Activated CD4-positive, alpha-beta T cell treated with anti-CD3 and anti-CD28 coated beads, Interleukin-2, amount 10 ng/mL, durations not matched to agents 24 days and 14 days (primary cell): ENCODE measurements around the gene JMY. TPM values are rescaled to one million over a fixed set of nuclear protein-coding genes. Genes with fewer than 3 reads are reported as not detected.
"Not testable (repeated sequence)": the region's sequence is repeated elsewhere in the genome, so short reads cannot be mapped to it uniquely, and the experiment has no call there.

Experiments
- DNase-seq: peaks from one replicate; pipeline ENCODE4 v3.0.0; 2022
- H3K27ac Mint-ChIP-seq: one replicate; pipeline ENCODE4 v1.8.0; 2022; ENCODE audit warnings: mild to moderate bottlenecking, mixed read lengths
- H3K27me3 Mint-ChIP-seq: one replicate; pipeline ENCODE4 v1.8.0; 2022; ENCODE audit warnings: mixed read lengths
- H3K36me3 Mint-ChIP-seq: one replicate; pipeline ENCODE4 v1.8.0; 2022; ENCODE audit warnings: low read depth, mild to moderate bottlenecking, mixed read lengths
- H3K4me1 Mint-ChIP-seq: one replicate; pipeline ENCODE4 v1.8.0; 2021; ENCODE audit warnings: mixed read lengths
- H3K4me3 Mint-ChIP-seq: one replicate; pipeline ENCODE4 v1.8.0; 2022; ENCODE audit warnings: mild to moderate bottlenecking, moderate library complexity, mixed read lengths
- H3K9me3 Mint-ChIP-seq: one replicate; pipeline ENCODE4 v1.8.0; 2021; ENCODE audit warnings: mixed read lengths
- intact Hi-C: fragments of 100-400 bp; cut with micrococcal nuclease; formaldehyde crosslinking; loops from one replicate; pipeline ENCODE4 v1.15.1; 2023
- total RNA-seq: library from RNA; stranded (reverse); gene quantifications from 2 replicates; pipeline ENCODE4 v1.2.3, GENCODE V29; 2022

Gene JMY
- total RNA-seq, 1 donor from 2014 or later: 5.6 TPM

DNA sequence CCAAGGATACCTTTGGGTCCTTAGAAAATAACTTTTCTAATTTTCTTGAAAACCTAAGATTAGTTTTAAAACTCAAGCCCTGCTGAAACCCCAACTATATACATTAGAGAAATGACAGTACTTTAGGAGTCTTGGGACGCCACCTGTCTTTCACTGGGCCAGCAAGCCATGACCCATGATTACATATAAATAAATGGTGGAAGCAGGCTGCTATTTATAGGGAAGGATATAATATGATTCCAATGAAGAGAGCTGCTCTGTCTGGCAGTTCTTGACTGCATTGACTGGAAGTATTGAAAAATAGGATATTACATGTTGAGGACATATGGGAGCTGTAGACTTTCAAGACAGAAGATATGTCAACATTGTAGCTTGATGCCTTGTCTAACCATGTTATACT is 7.3 kb downstream of the JMY start:
- no peaks in the 10 kb centered on the region for H3K9me3 Mint-ChIP-seq
- H3K4me3 Mint-ChIP-seq: no peak overlapping the region
- peaks cover 23% of the 10 kb centered on the region for H3K4me1 Mint-ChIP-seq
- H3K36me3 Mint-ChIP-seq: peaks cover 1% of the 10 kb centered on the region
- H3K27me3 Mint-ChIP-seq: no peaks in the 10 kb centered on the region
- intact Hi-C loops: no loop called here
- H3K27ac Mint-ChIP-seq: no peak overlapping the region
- DNase-seq: no peak

GRCh38 chr5:79254067-79254466 is 18.1 kb downstream of the JMY start:
- not testable (repeated sequence) for H3K9me3 Mint-ChIP-seq

DNA sequence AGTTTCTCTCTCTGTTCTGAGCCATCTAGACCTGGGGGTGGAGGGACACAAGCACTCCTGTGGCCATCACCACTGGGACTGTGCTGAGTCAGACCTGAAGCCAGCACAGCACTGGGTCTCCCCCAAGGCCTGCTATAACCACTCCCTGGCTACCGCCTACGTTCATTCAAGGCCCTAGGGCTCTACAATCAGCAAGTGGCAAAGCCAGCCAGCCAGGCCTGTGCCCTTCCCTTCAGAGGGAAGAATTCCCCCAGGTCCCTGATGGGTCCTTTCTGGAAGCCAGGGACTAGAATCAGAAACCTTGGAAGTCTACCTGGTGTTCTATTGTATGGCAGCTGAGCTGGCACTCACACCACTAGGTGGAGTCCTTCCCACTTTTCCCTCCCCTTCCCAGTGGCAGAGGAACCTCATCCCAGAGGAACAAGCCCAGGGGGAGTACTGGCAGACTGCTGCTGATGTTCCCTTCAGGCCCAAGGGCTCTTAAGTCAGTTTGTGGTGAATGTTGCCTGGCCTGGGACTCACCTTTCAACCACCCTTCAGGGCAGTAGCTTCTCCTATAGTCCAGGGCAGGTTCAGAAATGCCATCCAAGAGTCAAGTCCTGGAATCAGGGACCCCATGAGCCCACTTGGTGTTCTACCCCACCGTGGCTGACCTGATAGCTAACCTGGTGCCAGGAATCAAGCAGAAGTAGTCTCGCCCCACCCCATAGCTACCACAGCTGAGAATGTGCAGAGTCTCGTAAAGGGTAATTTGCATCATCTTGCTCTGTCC is 20.0 kb downstream of the JMY start:
- Mint-ChIP-seq H3K27ac (peak overlapping the region; percentile 35), H3K36me3 (no peaks in the 10 kb centered on the region), H3K4me3 (no peak overlapping the region), H3K27me3 (no peaks in the 10 kb centered on the region), H3K9me3 (no peaks in the 10 kb centered on the region), H3K4me1 (peaks cover 4% of the 10 kb centered on the region)
- intact Hi-C loops: no loop called here
- no peak for DNase-seq

More at GRCh38 chr5:79254067-79254466, 18.1 kb downstream of the JMY start:
- H3K27me3 Mint-ChIP-seq, H3K36me3 Mint-ChIP-seq, H3K4me1 Mint-ChIP-seq, intact Hi-C loops, DNase-seq, H3K27ac Mint-ChIP-seq, H3K4me3 Mint-ChIP-seq: not testable (repeated sequence)

DNA sequence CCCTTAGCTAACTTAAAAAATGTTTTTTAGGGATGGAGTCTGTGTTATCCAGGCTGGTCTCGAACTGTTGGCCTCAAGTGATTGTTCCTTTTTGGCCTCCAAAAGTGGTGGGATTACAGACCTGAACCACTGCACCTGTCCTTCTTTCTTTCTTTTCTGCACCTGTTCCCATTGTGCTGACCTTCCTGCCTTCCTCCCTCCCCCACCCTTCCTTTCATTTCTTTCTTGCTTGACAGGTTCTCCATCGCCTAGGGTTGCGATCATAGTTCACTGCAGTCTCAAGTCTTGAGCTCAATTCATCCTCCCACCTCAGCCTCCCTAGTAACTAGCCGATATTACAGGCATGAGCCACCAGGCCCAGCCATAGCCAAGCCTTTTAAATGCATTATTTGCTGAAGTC is 20.6 kb downstream of the JMY start:
- intact Hi-C loops: no loop called here
- Mint-ChIP-seq H3K9me3 (no peaks in the 10 kb centered on the region), H3K27me3 (no peaks in the 10 kb centered on the region), H3K27ac (no peak overlapping the region), H3K36me3 (no peaks in the 10 kb centered on the region), H3K4me1 (peaks cover 4% of the 10 kb centered on the region), H3K4me3 (no peak overlapping the region)
- no peak for DNase-seq

- Mint-ChIP-seq H3K4me1 (peaks cover 5% of the 10 kb centered on the region), H3K4me3 (no peak overlapping the region), H3K36me3 (no peaks in the 10 kb centered on the region), H3K27me3 (no peaks in the 10 kb centered on the region), H3K27ac (no peak overlapping the region), H3K9me3 (no peaks in the 10 kb centered on the region)
- DNase-seq: no peak
- intact Hi-C loops: no loop called here
Measured at GRCh38 chr5:79257314-79257713, 21.4 kb downstream of the JMY start.

DNA sequence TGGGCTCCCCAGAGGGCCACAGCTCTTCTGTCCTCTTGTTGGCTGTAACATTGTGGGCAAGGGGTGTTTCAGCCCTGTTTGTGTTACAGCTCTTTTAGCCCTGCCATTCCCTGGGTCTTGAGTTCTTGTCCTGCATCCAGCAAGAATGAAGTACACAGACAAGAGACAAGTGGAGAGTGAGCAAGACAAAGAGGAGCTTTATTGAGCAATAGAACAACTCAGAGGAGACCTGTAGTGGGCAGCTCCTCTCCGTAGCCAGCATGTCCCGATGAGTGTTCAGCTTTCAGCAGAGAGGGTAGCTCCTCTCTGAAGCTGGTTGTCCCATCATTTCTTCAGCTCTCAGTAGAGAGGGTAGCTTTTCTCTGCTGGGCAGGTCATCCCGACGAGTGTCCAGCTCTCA is 22.9 kb downstream of the JMY start:
- Mint-ChIP-seq H3K36me3 (no peaks in the 10 kb centered on the region), H3K27me3 (no peaks in the 10 kb centered on the region), H3K27ac (no peak overlapping the region), H3K4me3 (no peak overlapping the region), H3K4me1 (peaks cover 11% of the 10 kb centered on the region), H3K9me3 (no peaks in the 10 kb centered on the region)
- intact Hi-C loops: no loop called here
- no peak for DNase-seq

GRCh38 chr5:79259383-79259782 is 23.5 kb downstream of the JMY start:
- Mint-ChIP-seq H3K4me1 (peaks cover 11% of the 10 kb centered on the region), H3K27ac (no peak overlapping the region), H3K9me3 (no peaks in the 10 kb centered on the region), H3K36me3 (no peaks in the 10 kb centered on the region), H3K27me3 (no peaks in the 10 kb centered on the region), H3K4me3 (no peak overlapping the region)
- no peak for DNase-seq
- intact Hi-C loops: no loop called here

DNA sequence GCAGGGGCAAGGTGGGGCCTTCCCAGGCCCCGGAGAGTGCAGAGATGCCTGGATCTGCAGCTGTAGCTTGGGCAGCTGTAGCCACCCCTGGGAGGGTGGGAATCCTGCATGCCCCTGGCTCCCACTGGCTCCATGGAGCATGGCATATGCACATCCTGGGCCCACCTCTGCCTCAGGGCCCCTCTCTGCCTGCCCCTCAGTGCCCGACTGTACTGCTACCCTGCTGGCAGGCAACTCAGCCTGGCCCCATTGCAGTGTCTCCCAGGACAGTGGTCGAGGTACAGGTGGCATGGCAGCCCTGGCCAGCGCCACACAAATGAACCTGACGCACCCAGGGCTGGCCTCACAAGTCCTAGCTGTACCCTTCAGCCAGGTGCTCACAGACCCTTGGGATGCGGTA is 23.9 kb downstream of the JMY start:
- Mint-ChIP-seq H3K9me3 (no peaks in the 10 kb centered on the region), H3K4me1 (peaks cover 11% of the 10 kb centered on the region), H3K4me3 (no peak overlapping the region), H3K27ac (no peak overlapping the region), H3K27me3 (no peaks in the 10 kb centered on the region), H3K36me3 (no peaks in the 10 kb centered on the region)
- no peak for DNase-seq
- intact Hi-C loops: no loop called here

- no peaks in the 10 kb centered on the region for H3K27me3 Mint-ChIP-seq
- H3K4me1 Mint-ChIP-seq: peaks cover 8% of the 10 kb centered on the region
- no peaks in the 10 kb centered on the region for H3K36me3 Mint-ChIP-seq
- intact Hi-C loops: no loop called here
- DNase-seq: no peak
- no peaks in the 10 kb centered on the region for H3K9me3 Mint-ChIP-seq
- no peak overlapping the region for H3K4me3 Mint-ChIP-seq
- no peak overlapping the region for H3K27ac Mint-ChIP-seq
Measured at GRCh38 chr5:79261897-79262296, 26.0 kb downstream of the JMY start.

DNA sequence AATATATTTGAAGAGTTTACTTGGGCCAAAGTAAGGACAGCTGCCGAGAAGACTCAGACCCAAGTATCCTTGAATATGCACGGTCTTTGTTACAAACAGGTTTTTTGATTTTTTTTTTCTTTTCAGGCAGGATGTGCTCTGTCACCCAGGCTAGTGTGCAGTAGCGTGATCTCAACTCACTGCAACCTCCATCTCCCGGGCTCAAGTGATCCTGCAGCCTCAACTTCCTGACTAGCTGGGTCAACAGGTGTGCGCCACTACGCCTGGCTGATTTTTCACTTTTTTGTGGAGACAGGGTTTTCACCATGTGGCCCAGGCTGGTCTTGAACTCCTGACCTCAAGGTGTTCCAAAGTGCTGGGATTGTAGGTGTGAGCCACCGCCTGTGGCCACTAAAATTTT is 27.4 kb downstream of the JMY start:
- Mint-ChIP-seq H3K27ac (no peak overlapping the region), H3K4me1 (peaks cover 8% of the 10 kb centered on the region), H3K9me3 (no peaks in the 10 kb centered on the region), H3K4me3 (no peak overlapping the region), H3K27me3 (no peaks in the 10 kb centered on the region), H3K36me3 (no peaks in the 10 kb centered on the region)
- no peak for DNase-seq
- intact Hi-C loops: no loop called here

- intact Hi-C loops: no loop called here
- Mint-ChIP-seq H3K27me3 (no peaks in the 10 kb centered on the region), H3K36me3 (no peaks in the 10 kb centered on the region), H3K4me1 (peaks cover 6% of the 10 kb centered on the region), H3K4me3 (no peak overlapping the region), H3K27ac (no peak overlapping the region), H3K9me3 (no peaks in the 10 kb centered on the region)
- DNase-seq: no peak
Measured at GRCh38 chr5:79267180-79267579, 31.2 kb downstream of the JMY start.

DNA sequence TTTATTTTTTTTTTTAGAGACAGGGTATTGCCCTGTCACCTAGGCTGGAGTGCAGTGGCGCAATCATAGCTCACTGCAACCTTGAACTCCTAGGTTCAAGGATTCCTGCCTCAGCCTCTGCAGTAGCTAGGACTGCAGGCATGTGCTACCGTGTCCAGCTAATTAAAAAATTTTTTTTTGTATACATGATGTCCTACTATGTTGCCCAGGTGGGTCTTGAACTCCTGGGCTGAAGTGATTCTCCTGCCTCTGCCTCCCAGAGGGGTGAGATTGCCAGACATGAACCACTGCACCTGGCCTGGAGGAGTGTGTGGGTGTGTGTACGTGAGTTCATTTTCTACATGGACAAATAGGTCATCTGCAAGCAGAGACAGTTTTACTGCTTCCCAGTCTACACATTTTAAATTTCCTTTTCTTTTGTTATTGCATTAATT is 33.8 kb downstream of the JMY start:
- no peak for DNase-seq
- H3K9me3 Mint-ChIP-seq: no peaks in the 10 kb centered on the region
- no peaks in the 10 kb centered on the region for H3K36me3 Mint-ChIP-seq
- H3K4me1 Mint-ChIP-seq: no peaks in the 10 kb centered on the region
- H3K27ac Mint-ChIP-seq: no peak overlapping the region
- intact Hi-C loops: no loop called here
- H3K27me3 Mint-ChIP-seq: no peaks in the 10 kb centered on the region
- no peak overlapping the region for H3K4me3 Mint-ChIP-seq

GRCh38 chr5:79273341-79273740 is 37.4 kb downstream of the JMY start:
- DNase-seq: no peak
- peaks cover 1% of the 10 kb centered on the region for H3K36me3 Mint-ChIP-seq
- no peaks in the 10 kb centered on the region for H3K27me3 Mint-ChIP-seq
- intact Hi-C loops: no loop called here
- no peak overlapping the region for H3K27ac Mint-ChIP-seq
- no peak overlapping the region for H3K4me3 Mint-ChIP-seq
- H3K9me3 Mint-ChIP-seq: no peaks in the 10 kb centered on the region
- H3K4me1 Mint-ChIP-seq: peaks cover 2% of the 10 kb centered on the region

DNA sequence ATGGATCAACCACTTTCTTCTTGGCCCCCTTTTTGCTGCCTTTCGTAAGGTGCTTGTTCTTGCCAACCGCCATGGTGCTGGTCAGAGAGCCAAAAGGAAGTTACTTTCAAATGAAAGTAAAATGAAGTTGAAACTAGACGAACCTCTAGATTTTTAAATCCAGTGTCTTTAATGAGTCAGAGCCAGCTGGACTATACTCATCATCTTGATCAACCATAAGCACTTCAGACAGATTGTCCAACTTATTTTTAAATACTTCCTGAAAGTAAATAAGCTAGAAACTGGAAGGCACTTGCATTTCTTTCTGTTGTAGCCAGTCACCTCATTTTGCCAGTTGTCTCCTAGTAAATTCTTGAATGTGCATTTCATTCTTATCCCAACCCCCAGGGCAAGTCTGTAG is 48.9 kb downstream of the JMY start:
- H3K9me3 Mint-ChIP-seq: peaks cover 3% of the 10 kb centered on the region
- intact Hi-C loops: no loop called here

GRCh38 chr5:79285285-79285684 is 49.4 kb downstream of the JMY start:
- peaks cover 9% of the 10 kb centered on the region for H3K4me1 Mint-ChIP-seq
- intact Hi-C loops: no loop called here
- peaks cover 9% of the 10 kb centered on the region for H3K36me3 Mint-ChIP-seq
- no peak for DNase-seq
- H3K4me3 Mint-ChIP-seq: no peak overlapping the region
- peaks cover 3% of the 10 kb centered on the region for H3K9me3 Mint-ChIP-seq
- H3K27me3 Mint-ChIP-seq: no peaks in the 10 kb centered on the region
- no peak overlapping the region for H3K27ac Mint-ChIP-seq

More for the DNA sequence above, 48.9 kb downstream of the JMY start:
- no peak for DNase-seq
- Mint-ChIP-seq H3K27ac (no peak overlapping the region), H3K27me3 (no peaks in the 10 kb centered on the region), H3K36me3 (peaks cover 9% of the 10 kb centered on the region), H3K4me3 (no peak overlapping the region), H3K4me1 (peaks cover 9% of the 10 kb centered on the region)
